ENCODE results near the gene GDF9. TPM values are rescaled to one million over a fixed set of nuclear protein-coding genes. Genes with fewer than 3 reads are reported as not detected.

The GDF9 gene
- total and polyA plus RNA-seq, 5 donors from 2014 or later: 0.11 to 0.35 (median 0.24) TPM; not detected in 1

DNA sequence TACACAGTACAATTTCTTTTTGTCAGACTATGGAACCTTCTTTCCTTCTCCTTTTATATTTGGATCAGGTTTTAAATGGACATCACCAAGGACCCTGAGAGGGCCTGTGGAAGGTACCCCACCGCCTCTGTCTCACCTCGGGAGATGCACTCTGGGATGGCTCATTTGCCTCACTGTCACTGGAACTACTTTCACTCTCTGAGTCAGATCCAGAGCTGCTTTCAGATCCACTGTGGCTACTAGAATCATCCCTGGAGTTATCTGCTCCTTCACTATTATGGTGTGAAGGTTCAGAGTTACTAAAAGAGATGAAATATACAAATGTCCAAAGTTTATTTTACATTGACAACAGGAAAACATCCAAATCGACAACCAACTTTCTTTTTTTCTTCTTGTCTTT lies 31.8 kb upstream of the GDF9 start:
- H3K4me3 Mint-ChIP-seq: no peak overlapping the region
- Histone ChIP-seq H3K27ac (ENCODE audit: insufficient read depth, low read length, poor library complexity, severe bottlenecking) (no peak overlapping the region), H3K9me3 (ENCODE audit: control insufficient read depth in 2 of 2, low read length in 2 of 2) (no peaks in the 10 kb centered on the region), H3K4me1 (ENCODE audit: control insufficient read depth, insufficient read depth, low read length, poor library complexity, severe bottlenecking) (no peaks in the 10 kb centered on the region), H3K4me3 (ENCODE audit: low read depth, low read length) (no peak overlapping the region), H3K27me3 (ENCODE audit: control insufficient read depth, insufficient read depth, low read length) (no peaks in the 10 kb centered on the region), H3K36me3 (ENCODE audit: control insufficient read depth, insufficient read depth, low read length) (peaks cover 53% of the 10 kb centered on the region)
- ATAC-seq (ENCODE audit: low read depth in 2 of 2) (no peak), DNase-seq (no peak)
- H3K27me3 Mint-ChIP-seq: no peaks in the 10 kb centered on the region
- no peak overlapping the region for H3K27ac Mint-ChIP-seq
- H3K36me3 Mint-ChIP-seq: peaks cover 36% of the 10 kb centered on the region
- H3K9me3 Mint-ChIP-seq: no peaks in the 10 kb centered on the region
- H3K4me1 Mint-ChIP-seq: peaks cover 0 to 19% (median 11%) of the 10 kb centered on the region in 4 donors

DNA sequence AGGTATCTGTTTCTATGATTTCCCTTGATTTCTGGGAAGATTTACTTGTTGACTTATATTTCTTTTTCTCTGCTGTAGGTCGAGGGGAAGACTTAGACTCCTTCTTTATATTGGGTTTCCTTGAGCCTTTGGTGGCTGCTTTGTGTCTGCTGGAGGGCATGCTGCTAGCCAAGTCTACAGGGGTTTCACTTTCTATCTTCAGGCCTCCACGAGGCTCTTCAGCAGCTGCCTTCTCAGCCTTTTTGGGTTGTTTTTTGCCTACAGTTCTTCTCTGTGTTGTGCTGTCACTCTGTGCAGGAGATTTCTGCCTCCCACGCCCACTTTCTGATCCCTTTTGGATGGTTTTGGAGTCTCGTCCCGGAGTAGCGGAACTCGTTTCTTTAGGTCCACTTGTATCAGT lies 30.4 kb upstream of the GDF9 start:
- Histone ChIP-seq H3K36me3 (ENCODE audit: control insufficient read depth, insufficient read depth, low read length) (peaks cover 65% of the 10 kb centered on the region), H3K27me3 (ENCODE audit: control insufficient read depth, insufficient read depth, low read length) (no peaks in the 10 kb centered on the region), H3K4me3 (ENCODE audit: low read depth, low read length) (no peak overlapping the region), H3K27ac (ENCODE audit: insufficient read depth, low read length, poor library complexity, severe bottlenecking) (no peak overlapping the region), H3K9me3 (ENCODE audit: control insufficient read depth in 2 of 2, low read length in 2 of 2) (no peaks in the 10 kb centered on the region), H3K4me1 (ENCODE audit: control insufficient read depth, insufficient read depth, low read length, poor library complexity, severe bottlenecking) (no peaks in the 10 kb centered on the region)
- Mint-ChIP-seq H3K27me3 (no peaks in the 10 kb centered on the region), H3K4me3 (no peak overlapping the region), H3K4me1 (peaks cover 0 to 16% (median 11%) of the 10 kb centered on the region in 4 donors), H3K27ac (peak overlapping the region in 1 of 3 donors; percentile 15), H3K36me3 (peaks cover 50% of the 10 kb centered on the region), H3K9me3 (no peaks in the 10 kb centered on the region)
- ATAC-seq (ENCODE audit: low read depth in 2 of 2): no peak
- peak in 1 of 3 donors; percentile 40 for DNase-seq

DNA sequence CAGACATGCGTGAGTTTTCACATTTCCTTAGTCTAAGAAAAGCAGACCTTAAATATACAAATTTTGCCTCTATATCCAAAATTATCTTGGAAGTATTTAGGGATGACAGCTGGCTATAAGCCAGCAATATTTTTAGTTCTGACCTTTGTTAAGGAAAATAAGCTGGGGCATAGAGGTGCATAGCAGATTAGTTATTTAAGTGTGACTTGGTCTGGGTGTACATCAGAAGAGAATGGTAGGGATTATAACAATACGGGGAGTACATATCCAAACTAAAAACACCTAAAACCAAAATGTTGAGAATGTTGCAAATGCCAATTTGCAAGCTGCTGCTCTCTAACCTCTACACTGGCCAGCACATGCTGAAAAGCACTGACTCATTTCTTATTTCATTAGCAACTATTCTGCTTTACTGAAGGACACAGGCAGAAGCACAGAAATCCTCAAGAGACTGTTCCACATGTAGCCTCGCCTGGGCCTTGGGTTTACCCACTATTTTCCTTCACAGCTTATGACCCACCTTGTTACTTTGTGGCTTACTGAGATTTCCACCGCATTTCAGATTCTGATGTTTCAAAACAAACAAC lies 29.5 kb upstream of the GDF9 start:
- H3K4me1 ChIP-seq (ENCODE audit: control insufficient read depth, insufficient read depth, low read length, poor library complexity, severe bottlenecking): no peaks in the 10 kb centered on the region
- H3K4me1 Mint-ChIP-seq: peaks cover 0 to 10% (median 8%) of the 10 kb centered on the region in 4 donors
- no peaks in the 10 kb centered on the region for H3K27me3 Mint-ChIP-seq
- H3K36me3 ChIP-seq (ENCODE audit: control insufficient read depth, insufficient read depth, low read length): peaks cover 68% of the 10 kb centered on the region
- no peaks in the 10 kb centered on the region for H3K9me3 Mint-ChIP-seq
- ATAC-seq (ENCODE audit: low read depth in 2 of 2) (no peak), DNase-seq (no peak)
- H3K4me3 Mint-ChIP-seq: no peak overlapping the region
- H3K27me3 ChIP-seq (ENCODE audit: control insufficient read depth, insufficient read depth, low read length): no peaks in the 10 kb centered on the region
- H3K27ac ChIP-seq (ENCODE audit: insufficient read depth, low read length, poor library complexity, severe bottlenecking): no peak overlapping the region
- H3K4me3 ChIP-seq (ENCODE audit: low read depth, low read length): no peak overlapping the region
- H3K36me3 Mint-ChIP-seq: peaks cover 47% of the 10 kb centered on the region
- no peaks in the 10 kb centered on the region for H3K9me3 ChIP-seq (ENCODE audit: control insufficient read depth in 2 of 2, low read length in 2 of 2)
- peak overlapping the region in 1 of 3 donors; percentile 27 for H3K27ac Mint-ChIP-seq

DNA sequence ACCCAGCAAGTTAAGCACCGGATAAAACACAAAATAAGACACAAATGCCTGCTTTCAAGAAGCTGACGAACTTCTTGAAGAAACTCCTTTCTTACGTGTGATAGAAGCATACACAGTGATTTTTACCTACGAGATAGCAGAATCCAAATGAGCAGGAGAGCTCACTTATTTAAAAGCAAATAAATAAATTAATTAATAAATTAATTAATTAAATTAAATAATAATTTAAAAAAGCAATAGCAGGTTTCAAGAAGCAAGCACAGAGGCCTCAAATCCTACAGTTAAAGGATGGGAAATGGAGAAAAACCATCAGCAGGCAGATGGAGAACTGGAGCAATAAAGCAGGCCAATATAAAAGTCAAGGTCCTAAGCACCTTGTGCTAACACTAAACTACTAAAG lies 24.5 kb upstream of the GDF9 start:
- Mint-ChIP-seq H3K27ac (peak overlapping the region in 1 of 3 donors; percentile 29), H3K4me1 (peaks cover 0 to 7% (median 5%) of the 10 kb centered on the region in 4 donors), H3K27me3 (no peaks in the 10 kb centered on the region), H3K4me3 (no peak overlapping the region), H3K9me3 (peaks cover 0 to 2% (median 0%) of the 10 kb centered on the region in 7 donors), H3K36me3 (peaks cover 56% of the 10 kb centered on the region)
- ATAC-seq (ENCODE audit: low read depth in 2 of 2) (no peak), DNase-seq (no peak)
- Histone ChIP-seq H3K27ac (ENCODE audit: insufficient read depth, low read length, poor library complexity, severe bottlenecking) (no peak overlapping the region), H3K27me3 (ENCODE audit: control insufficient read depth, insufficient read depth, low read length) (no peaks in the 10 kb centered on the region), H3K4me1 (ENCODE audit: control insufficient read depth, insufficient read depth, low read length, poor library complexity, severe bottlenecking) (no peaks in the 10 kb centered on the region), H3K4me3 (ENCODE audit: low read depth, low read length) (no peak overlapping the region), H3K9me3 (ENCODE audit: control insufficient read depth in 2 of 2, low read length in 2 of 2) (no peaks in the 10 kb centered on the region), H3K36me3 (ENCODE audit: control insufficient read depth, insufficient read depth, low read length) (peaks cover 86% of the 10 kb centered on the region)

DNA sequence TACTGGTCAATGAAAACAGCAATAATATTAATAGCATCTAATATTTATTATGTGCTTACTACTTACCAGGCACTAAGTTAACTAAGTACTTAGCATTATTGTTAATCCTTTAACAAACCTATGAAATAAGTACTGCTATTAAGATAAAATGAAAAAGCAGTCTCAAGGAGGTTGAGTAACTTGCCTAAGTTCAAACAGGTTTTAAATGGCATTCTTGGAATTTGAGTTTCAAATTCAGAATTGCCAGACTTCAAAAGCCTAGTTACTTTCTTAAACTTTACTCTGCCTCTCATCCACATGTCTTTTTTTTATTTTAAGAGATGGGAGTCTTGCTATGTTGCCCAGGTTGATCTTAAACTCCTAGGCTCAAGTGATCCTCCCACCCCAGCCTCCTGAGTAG lies 23.2 kb upstream of the GDF9 start:
- H3K27me3 Mint-ChIP-seq: no peaks in the 10 kb centered on the region
- peak in 1 of 3 donors; percentile 15 for DNase-seq
- H3K4me1 Mint-ChIP-seq: peaks cover 0 to 5% (median 0%) of the 10 kb centered on the region in 4 donors
- H3K9me3 Mint-ChIP-seq: peaks cover 0 to 2% (median 0%) of the 10 kb centered on the region in 7 donors
- ATAC-seq (ENCODE audit: low read depth in 2 of 2): no peak
- H3K9me3 ChIP-seq (ENCODE audit: control insufficient read depth in 2 of 2, low read length in 2 of 2): no peaks in the 10 kb centered on the region
- H3K4me3 Mint-ChIP-seq: no peak overlapping the region
- H3K27ac Mint-ChIP-seq: no peak overlapping the region
- no peak overlapping the region for H3K4me3 ChIP-seq (ENCODE audit: low read depth, low read length)
- H3K4me1 ChIP-seq (ENCODE audit: control insufficient read depth, insufficient read depth, low read length, poor library complexity, severe bottlenecking): no peaks in the 10 kb centered on the region
- H3K36me3 Mint-ChIP-seq: peaks cover 58% of the 10 kb centered on the region
- H3K27ac ChIP-seq (ENCODE audit: insufficient read depth, low read length, poor library complexity, severe bottlenecking): no peak overlapping the region
- H3K27me3 ChIP-seq (ENCODE audit: control insufficient read depth, insufficient read depth, low read length): no peaks in the 10 kb centered on the region
- H3K36me3 ChIP-seq (ENCODE audit: control insufficient read depth, insufficient read depth, low read length): peaks cover 83% of the 10 kb centered on the region

DNA sequence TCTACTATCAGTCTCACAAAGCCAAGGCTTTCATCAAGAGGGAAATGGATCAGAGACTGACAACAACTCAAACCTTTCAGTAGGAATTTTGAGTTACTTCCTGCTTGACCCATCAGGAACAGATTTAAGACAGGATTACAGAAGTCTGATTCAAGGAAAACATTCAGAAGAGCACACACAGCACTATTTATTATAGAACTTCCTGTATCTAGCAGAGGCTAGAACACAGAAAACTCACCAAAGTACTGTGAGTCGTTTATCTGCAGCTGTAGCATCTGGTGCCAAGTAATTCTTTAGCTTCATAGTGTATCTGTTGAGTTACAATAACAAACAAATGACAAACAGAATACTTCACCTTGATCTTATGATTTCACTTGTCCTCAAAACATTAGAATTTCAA lies 21.0 kb upstream of the GDF9 start:
- no peaks in the 10 kb centered on the region for H3K27me3 Mint-ChIP-seq
- Histone ChIP-seq H3K9me3 (ENCODE audit: control insufficient read depth in 2 of 2, low read length in 2 of 2) (no peaks in the 10 kb centered on the region), H3K36me3 (ENCODE audit: control insufficient read depth, insufficient read depth, low read length) (peaks cover 78% of the 10 kb centered on the region), H3K4me1 (ENCODE audit: control insufficient read depth, insufficient read depth, low read length, poor library complexity, severe bottlenecking) (no peaks in the 10 kb centered on the region), H3K4me3 (ENCODE audit: low read depth, low read length) (no peak overlapping the region), H3K27ac (ENCODE audit: insufficient read depth, low read length, poor library complexity, severe bottlenecking) (no peak overlapping the region), H3K27me3 (ENCODE audit: control insufficient read depth, insufficient read depth, low read length) (no peaks in the 10 kb centered on the region)
- DNase-seq (no peak), ATAC-seq (ENCODE audit: low read depth in 2 of 2) (no peak)
- peaks cover 49% of the 10 kb centered on the region for H3K36me3 Mint-ChIP-seq
- H3K9me3 Mint-ChIP-seq: peaks cover 0 to 2% (median 0%) of the 10 kb centered on the region in 7 donors
- peak overlapping the region in 1 of 3 donors; percentile 17 for H3K27ac Mint-ChIP-seq
- peaks cover 0 to 12% (median 5%) of the 10 kb centered on the region in 4 donors for H3K4me1 Mint-ChIP-seq
- H3K4me3 Mint-ChIP-seq: no peak overlapping the region

DNA sequence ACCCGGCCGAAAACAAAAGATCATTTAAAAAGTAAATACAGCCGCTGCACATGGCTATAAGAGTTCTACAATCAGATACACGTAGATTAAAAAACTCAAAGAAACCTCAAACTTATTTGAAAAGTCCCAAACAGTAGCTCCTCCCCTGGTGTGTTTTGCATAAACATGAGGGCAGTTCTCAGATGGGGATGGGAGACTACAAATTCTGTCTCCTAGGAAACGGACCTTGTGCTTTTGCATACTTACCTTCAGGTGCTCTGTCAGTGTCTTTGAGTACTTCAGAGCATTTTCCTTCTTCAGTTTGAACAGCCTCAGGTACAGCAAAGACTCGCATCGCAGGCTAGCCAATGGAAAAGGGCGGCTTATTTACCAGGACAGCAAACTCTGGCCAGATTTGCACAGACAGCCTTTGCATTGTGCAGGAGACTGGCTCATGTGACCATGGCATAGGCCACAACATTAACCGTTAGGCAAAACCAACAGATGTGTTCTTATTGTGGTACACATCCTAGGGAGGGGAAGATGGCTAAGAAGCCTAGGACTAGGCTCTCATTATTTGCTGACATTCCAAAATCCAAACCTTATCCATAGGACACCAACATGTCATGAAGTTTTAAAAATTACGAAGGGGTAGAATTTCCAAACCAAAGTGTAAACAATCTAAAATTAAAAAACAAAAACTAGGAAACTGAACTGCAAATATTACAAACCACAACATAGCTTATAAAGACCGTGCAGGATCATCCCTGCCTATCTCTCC lies 20.0 kb upstream of the GDF9 start:
- H3K36me3 Mint-ChIP-seq: peaks cover 43% of the 10 kb centered on the region
- no peaks in the 10 kb centered on the region for H3K27me3 Mint-ChIP-seq
- peaks cover 0 to 12% (median 5%) of the 10 kb centered on the region in 4 donors for H3K4me1 Mint-ChIP-seq
- H3K27ac Mint-ChIP-seq: peak overlapping the region in 1 of 3 donors; percentile 6
- Histone ChIP-seq H3K27me3 (ENCODE audit: control insufficient read depth, insufficient read depth, low read length) (no peaks in the 10 kb centered on the region), H3K4me3 (ENCODE audit: low read depth, low read length) (no peak overlapping the region), H3K36me3 (ENCODE audit: control insufficient read depth, insufficient read depth, low read length) (peaks cover 79% of the 10 kb centered on the region), H3K9me3 (ENCODE audit: control insufficient read depth in 2 of 2, low read length in 2 of 2) (no peaks in the 10 kb centered on the region), H3K4me1 (ENCODE audit: control insufficient read depth, insufficient read depth, low read length, poor library complexity, severe bottlenecking) (no peaks in the 10 kb centered on the region), H3K27ac (ENCODE audit: insufficient read depth, low read length, poor library complexity, severe bottlenecking) (no peak overlapping the region)
- ATAC-seq (ENCODE audit: low read depth in 2 of 2) (no peak), DNase-seq (no peak)
- H3K4me3 Mint-ChIP-seq: no peak overlapping the region
- H3K9me3 Mint-ChIP-seq: peaks cover 0 to 2% (median 0%) of the 10 kb centered on the region in 7 donors
